AG20443 (cell line): Measurements from ENCODE around the gene ABL1.
A peak's percentile ranks its signal among the peaks of the same experiment; 100 is the strongest.

ENCODE experiments used
- DNase-seq: peaks from one replicate; pipeline ENCODE4 v3.0.0; 2012; ENCODE audit warnings: low spot score, mixed read lengths

The ABL1 gene

DNA sequence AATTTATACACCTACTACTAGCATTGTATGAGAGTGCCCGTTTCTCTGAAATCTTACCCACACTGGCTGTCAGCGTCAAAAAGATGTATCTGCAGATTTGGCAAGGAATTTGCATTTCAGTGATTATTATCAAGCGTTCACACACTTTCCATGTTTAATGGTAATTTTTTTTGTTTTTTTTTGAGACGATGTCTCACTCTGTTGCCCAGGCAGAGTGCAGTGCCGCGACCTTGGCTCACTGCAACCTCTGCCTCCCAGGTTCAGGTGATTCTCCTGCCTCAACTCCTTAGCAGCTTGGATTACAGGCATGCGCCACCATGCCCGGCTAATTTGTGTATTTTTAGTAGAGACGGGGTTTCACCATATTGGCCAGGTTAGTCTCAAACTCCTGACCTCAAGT is 14.3 kb downstream of the ABL1 start:
- DNase-seq = no peak

DNA sequence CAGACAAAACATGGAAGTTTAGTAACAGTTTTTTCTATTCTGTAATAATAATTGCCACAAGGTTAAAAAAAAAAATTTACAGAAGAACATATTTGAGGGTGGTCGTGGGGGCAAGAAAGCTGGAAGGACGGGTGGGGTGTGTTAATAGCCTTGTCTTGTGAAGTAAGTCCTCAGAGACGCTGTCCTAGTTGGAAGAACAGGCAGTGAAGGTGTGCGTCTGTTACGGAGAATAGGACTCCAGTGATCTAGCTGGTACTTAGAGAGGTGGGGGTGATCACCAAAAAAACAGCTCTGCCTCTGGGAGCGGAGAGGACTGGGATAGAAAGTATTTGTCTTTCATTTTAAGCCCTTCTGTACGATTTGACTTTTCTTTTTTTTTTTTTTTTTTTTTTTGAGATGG is 17.7 kb downstream of the ABL1 start:
- no peak for DNase-seq

DNA sequence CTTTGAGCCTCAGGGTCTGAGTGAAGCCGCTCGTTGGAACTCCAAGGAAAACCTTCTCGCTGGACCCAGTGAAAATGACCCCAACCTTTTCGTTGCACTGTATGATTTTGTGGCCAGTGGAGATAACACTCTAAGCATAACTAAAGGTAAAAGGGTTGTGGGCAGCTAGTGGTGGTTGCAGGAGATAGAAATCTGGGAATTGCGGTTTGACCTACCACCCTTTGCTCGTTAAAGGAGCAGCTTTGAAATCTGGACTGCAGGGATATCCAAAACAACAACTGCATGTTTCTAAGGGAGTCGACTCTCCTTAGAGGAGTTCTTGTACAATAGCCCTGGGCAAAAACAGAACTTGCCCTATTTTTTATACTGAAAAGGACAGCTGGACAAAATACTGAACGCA is 19.0 kb downstream of the ABL1 start:
- no peak for DNase-seq

DNA sequence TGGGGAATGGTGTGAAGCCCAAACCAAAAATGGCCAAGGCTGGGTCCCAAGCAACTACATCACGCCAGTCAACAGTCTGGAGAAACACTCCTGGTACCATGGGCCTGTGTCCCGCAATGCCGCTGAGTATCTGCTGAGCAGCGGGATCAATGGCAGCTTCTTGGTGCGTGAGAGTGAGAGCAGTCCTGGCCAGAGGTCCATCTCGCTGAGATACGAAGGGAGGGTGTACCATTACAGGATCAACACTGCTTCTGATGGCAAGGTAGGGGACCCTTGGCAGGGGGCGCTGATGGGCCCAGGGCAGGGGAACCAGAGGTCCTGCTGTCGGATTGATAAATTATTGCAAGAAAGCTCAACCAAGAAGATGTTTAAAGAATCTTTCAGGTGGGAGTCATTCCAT is 19.8 kb downstream of the ABL1 start:
- DNase-seq = no peak

DNA sequence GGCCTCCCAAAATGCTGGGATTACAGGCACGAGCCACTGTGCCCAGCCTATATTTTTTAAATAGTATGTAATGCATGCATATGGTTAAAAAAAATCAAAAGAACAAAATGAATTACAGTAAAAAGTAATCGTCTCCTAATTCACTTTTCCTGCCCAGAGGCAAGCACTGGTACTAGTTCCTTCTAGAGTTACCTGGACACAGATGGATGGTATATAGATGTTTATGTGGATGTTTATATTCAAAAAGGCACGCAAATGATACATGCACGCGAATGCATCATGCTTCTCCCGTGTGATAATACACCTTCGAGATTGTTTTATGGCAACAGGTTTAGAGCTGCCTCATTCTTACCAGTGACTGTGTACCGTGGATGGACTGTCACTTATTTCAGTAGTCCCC is 21.4 kb downstream of the ABL1 start:
- DNase-seq = no peak

DNA sequence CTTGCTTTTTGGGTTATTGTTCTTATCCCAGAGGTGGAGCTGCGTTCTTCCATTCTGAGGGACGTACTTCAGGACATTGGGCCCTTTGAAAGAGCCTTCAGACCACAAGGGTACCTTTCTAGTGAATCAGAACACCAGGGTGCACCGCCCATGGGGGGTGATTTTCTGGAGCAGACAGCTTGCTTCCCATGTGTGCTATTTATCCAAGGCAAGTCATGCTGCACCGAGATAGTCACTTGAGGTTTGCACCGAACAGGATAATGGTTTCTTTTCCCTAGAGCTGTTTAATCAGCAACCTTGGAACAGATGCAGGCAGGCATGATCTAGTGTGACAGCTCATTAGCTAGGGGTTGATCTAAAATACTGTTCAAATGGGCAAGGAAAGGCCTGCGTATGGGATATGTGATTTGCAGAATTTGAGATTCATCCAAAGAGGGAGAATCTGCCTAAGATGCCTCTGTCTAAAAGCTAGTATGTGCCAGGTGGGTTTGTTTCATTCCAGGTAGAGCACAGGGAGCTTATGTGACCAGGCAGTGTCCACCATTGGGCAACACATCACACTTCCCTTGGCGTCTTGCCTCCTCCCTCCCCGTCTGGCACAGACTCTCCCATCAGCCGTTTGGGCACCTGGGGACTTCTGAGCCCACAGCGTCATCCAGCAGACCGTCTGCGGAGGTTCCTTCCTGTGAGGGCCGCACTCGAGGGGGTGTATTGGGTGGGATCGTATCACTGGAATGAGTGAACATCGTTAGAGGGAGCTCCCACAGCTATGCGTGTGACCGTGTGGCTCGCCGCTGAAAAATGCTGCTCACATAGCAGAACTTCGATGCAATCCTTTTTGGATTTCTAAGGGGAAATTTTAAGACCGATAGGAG is 23.0 kb downstream of the ABL1 start:
- peak; percentile 84 for DNase-seq

DNA sequence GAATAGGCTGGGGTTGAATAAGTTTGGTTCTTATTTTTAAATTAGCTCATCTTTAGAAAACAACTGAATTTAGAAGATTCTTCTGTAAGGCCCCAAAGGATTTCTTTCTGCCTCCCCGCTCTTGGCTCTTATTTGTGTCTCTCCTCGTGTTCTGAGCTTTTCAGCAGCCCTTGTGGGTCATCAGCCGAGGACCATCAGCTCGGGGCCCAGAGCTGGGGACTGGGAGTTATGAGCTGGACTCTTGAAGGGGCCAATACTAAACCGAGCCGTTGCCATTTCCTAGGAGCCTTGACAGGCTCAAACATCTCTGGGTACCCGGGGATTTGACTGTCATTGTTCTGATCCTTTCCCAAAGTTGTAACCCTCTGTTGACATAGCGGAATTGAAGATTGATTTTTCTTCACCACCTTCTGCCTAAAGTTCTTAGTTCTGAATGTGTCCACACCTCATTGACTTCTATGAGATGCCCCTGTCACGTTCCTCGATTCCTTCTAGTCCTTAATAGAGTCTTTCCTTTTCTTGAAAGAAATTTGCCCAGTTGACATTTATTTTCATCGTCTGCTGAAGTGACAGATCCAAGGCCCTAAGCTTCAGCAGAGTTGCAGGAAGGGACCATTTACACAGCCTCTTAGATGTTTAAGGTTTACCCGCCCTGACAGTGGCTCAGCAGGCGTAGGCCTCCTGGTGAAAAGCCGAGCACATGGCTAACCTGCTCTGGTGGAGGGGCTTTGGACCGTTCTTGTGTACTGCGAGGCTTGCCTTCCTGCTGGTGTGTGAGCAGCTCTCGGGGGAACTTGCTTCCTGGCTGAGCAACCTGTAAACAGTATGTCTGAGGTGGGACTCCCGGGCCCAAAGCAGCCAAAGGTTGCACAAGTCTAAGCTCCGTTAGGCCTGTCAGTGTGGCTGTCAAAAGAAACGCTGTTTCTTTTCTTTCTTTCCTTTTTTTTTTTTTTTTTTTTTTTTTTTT is 24.0 kb downstream of the ABL1 start:
- no peak for DNase-seq

DNA sequence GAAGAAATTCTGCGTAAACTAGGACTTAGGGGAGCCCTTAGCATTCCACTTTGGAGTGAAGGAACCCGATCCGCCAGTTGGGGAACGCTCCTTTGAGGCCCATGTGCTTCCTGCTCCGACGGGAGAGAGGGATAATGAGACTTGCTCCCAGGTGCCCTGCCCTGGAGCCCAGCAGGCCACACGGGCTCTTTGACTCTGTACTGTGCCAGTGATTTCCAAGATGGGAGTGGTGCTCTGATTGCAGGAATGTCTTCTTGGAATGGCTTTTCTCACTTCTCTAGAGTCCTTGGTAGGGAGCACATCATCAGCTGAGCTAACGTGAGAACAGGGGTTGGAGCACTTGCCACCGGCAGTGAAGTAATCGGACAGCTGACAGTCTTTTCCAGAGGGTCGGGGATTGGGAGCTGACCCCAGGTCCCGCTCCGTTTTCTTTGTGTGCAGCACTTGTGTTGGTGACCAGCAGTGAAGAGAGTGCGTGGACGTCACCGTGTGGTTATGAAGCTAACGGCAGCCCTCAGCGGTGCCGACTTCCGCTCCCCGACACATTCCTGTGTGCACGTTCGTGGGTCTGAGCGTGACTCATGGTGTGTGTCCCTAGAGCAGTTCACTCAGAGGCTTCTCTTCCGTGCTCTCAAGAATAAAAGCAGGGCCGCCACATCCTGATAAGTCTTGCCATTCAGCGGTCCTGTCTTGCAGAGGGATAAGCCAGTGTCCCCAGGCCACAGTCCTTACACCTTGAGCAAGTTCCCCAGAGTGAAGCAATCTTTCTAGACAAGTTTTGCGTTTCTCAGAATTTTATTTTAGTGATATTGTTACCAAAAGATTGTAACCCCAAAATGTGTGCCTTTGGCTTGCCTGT is 25.6 kb downstream of the ABL1 start:
- peak; percentile 90 for DNase-seq

DNA sequence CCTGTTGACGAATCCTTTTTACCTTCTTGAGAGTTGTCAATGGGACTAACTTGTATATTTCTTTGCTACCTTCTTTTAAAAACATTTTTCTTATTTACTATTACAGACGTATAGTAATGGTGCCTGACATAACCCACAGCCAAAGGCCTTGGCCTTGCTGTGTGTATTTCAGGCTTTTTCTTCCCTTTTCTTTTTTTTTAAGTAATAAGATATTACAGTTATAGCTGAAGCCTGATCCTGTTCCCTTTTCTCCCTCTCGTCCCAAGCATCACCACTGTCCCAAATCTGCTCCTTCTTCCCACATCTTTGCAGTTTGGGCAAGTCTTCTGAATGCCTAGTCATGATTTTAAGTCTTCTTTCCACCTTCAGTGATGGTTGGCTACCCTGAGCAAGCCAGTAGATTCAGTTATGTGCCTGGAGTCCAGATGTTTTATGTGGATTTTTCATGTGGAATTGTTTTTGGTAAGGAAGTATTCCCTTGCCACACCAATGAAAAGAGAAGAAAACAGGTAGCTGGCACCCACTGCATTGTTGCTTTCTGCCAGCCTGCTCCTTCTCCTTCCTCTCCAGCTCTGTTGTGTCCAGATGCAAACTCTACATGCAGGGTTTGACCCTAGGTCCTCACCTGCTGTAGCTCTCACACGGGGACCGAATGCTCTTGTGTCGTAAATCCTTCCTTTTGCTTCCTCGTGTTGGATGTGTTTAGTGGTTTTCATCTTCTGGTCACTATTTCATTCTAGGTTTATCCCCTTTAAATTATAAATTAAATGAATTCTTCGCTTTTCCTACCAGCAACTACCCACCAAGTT is 26.5 kb downstream of the ABL1 start:
- DNase-seq = no peak

DNA sequence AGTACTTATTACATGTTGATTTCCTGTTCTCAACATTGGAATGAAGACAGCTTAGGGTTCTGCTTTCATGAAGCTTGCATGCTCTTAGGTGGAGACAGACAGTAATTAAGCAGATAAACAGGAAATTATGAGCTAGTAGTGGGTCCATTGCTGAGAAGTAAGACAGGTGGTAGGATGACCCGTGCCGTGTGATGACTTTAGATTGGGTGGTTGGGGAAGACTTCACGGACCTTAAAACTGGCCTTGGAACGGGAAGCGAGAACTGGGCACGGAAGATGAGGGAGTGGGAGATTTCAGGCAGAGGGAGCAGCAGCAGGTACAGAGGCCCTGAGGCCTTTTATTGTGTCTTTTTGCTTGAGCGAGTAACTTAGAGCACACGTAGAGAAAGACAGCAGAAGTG is 27.2 kb downstream of the ABL1 start:
- no peak for DNase-seq

DNA sequence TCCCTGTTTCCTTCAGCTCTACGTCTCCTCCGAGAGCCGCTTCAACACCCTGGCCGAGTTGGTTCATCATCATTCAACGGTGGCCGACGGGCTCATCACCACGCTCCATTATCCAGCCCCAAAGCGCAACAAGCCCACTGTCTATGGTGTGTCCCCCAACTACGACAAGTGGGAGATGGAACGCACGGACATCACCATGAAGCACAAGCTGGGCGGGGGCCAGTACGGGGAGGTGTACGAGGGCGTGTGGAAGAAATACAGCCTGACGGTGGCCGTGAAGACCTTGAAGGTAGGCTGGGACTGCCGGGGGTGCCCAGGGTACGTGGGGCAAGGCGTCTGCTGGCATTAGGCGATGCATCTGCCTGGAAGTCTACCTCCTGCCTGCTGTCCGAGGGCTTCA is 27.7 kb downstream of the ABL1 start:
- DNase-seq = no peak

DNA sequence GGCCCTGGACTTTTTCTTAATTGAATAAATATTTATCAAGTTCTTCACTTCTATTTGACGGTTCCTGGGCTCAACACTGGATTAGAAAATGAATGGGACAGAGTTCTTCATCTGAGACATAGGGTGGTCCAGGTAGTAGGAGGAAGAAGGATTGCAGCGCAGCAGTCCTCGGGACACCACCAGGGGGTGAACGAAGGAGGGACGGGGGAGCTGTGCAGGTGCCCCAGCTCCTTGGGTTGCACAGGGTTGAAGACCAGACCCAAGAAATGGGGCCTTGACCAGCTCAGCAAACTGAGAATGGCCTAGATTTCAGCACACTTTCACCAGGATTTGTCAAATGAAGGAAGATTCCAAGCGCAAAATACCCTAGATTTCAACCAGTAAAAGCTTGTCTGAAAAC is 29.5 kb downstream of the ABL1 start:
- DNase-seq = no peak

DNA sequence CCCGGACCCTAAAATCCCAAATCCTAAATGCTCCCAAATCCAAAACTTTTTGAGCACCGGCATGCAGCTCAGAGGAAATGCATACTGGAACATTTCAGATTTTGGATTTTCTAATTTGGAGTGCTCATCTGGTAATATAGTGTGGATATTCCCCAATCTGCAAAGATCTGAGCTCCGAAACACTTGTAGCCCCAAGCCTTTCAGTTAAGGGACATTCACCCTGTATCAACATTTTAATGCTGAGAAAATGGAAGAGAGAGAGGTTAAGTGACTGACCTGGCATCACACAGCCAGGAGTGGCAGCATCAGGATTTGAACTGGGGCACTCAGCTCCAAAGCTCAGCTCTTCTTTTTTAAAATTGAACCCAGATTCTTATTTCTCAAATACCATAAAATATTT is 30.9 kb downstream of the ABL1 start:
- no peak for DNase-seq

DNA sequence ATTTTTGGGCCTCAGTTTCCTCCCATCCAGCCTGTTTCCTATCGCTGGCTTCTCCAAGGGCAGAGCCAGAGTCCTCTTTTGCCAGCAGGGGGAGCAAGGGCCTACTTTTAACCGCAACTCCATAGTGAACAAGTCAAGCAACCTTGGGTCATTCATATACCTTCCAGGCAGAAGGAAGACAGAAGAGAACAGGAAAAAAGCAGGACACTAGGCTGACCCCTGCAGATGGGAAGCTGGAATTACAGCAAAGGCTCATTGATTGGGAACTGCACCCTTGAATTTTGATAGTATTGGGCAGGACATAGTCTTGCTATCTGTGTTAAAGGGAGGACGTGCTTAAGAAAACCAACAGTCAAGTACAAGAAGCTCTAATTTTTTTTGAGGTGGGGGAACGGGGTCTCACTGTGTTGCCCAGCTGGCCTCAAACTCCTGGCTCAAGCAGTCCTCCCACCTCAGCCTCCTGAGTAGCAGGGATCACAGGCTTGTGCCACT is 31.5 kb downstream of the ABL1 start:
- peak; percentile 70 for DNase-seq

DNA sequence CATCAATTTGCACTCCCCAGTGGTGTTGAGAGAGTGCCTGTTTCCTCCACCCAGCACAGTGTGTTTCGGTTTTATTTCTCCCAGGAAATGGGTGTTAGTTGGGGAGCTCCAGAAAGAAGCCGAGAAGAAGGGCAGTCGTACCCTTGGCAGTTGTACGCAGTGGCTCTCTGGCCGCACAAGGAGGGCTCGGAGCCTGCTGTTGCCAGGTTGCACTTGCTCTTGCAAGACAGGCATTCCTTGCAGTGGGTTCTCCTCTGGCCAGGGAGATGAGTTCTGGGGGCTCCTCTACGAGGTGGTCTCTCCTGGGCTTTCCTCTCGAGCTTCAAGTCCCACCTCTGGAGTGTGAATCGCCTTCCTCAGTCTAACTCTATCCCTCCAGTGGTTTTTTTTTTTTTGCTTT is 32.5 kb downstream of the ABL1 start:
- DNase-seq = no peak

DNA sequence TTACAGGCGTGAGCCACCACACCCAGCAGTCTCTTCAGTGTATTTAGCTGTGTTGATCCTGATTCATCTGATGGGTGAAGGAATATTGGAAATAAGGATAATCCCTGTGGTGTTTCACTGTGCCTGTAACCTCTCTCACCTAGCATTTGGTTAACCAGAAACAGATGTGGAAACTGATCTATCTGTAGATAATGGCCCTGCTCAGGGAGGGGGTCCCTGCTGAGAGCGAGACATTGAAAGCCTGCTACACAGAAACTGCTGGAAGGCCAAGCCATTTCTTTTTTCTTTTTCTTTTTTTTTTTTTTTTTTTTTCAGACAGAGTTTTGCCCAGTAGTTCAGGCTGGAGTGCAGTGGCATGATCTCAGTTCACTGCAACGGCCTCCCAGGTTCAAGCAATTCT is 33.2 kb downstream of the ABL1 start:
- no peak for DNase-seq

DNA sequence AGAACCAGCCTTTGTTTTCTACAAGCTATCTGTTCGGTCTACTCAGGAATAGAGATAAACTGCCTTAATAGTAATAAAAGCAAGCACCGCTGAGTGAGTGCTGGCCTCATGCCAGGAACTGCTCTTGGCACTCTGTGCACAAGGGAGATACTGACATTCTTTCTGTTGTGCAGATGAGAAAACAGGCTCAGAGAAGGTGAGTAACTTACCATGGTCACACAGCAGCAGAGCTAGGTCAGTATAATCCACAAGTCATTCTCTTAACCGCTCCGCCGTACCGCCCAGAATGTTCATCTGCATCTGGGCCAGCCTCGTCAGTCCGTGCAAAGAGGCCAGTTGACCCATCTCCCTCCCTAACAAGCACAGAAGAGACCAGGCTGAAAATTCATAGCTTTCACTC is 34.2 kb downstream of the ABL1 start:
- DNase-seq = no peak

DNA sequence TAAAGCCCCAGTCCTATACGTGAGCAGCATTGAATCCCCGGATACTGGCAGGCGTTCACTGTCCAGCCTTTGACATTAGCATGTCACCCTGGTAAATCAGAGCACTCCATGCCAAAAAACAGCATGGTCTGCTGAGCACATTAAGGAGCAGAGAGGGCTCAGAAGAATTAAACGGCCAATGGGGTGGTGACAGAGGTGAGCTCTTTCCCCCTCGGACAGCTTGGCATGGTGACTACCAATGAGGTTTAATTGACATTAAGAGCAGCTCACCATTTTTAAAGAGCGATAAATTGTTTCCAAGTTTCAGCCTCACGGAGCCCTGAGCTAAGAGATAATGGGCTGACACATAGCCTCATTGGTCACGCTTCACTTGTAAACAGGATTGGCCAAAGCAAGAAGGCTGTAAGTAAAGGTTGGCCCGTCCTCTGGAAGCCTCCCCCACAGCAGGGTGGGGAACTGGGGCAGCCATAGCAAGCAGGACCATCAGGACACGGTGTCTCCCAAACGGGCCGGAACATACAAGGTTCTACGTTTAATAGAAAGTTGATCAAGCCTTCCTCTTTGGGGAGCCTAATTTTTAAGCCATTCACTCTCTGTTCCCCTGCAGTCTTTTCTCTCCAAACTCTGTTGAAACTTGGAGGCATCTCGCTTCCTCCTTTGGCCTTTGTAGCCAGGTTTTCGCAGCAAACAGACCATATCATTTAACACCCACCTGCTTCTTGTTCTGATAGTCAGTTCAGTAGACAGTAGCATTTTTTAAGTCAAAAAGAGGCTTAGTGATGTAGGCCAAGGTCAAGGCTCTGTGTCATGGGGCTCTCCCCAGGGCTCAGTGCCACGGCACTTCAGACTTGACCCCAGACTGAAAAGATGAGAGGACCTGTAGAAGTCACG is 35.7 kb downstream of the ABL1 start:
- no peak for DNase-seq

DNA sequence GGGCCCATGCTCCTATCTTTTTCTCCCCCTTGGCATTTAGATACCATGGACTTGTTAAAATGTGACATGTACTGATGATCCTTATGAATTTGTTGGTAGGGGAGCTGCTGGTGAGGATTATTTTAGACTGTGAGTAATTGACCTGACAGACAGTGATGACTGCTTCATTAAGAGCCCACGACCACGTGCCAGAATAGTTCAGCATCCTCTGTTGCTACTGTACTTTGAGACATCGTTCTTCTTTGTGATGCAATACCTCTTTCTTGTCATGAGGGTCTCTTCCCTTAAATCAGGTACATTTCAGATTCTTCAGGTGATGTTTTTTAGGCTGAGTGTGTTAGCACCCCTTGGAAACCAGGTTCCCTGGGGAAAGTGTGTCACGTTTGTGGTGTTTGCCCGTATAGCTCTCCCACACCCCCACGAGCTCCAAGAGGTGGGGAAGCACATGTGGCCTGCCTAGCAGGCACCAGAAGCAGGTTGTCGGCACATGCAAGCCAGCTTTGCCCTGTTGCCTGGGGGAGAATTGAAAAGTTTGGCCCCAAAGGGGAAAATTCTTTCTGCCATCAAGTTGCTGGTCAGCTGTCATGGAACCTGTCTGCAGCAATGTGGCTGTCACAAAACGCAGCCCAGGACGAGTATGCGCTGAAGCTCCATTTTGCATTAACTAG is 36.5 kb downstream of the ABL1 start:
- no peak for DNase-seq

DNA sequence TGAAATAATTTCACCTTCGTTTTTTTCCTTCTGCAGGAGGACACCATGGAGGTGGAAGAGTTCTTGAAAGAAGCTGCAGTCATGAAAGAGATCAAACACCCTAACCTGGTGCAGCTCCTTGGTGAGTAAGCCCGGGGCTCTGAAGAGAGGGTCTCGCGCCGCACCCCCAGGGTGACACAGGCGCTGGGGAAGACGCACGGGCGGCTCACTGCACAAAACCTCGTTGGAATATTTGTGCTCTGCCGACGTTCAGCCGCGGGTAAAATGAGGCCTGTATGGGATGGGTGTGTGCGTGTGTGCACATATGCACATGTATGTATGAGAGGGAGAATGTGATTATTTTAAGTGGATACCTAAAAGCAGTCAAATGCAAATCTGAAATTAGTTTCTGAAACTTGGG is 37.0 kb downstream of the ABL1 start:
- DNase-seq = no peak
